OCI-M1 (cell line): Measurements from ENCODE around the gene RCC1.
"Not testable (repeated sequence)": the region's sequence is repeated elsewhere in the genome, so short reads cannot be mapped to it uniquely, and the experiment has no call there.

Experiments
- DNase-seq: peaks from one replicate; lab custom pipeline; 2025; lab: John Stamatoyannopoulos, UW

RCC1 gene

GRCh38 chr1:28510970-28511440 is 5.2 kb downstream of the RCC1 start:
- peak; percentile 75 for DNase-seq

GRCh38 chr1:28512058-28512611 is 6.3 kb downstream of the RCC1 start:
- DNase-seq: peak; percentile 27

GRCh38 chr1:28514445-28514933 is 8.6 kb downstream of the RCC1 start:
- DNase-seq: not testable (repeated sequence)

- no peak for DNase-seq
These were observed 10.7 kb downstream of the RCC1 start for GRCh38 chr1:28516518-28516956.

- DNase-seq: peak; percentile 74
These were observed 11.8 kb downstream of the RCC1 start for GRCh38 chr1:28517649-28517999.

- DNase-seq: peak; percentile 92
These were observed 12.3 kb downstream of the RCC1 start for GRCh38 chr1:28518000-28518744.

- peak; percentile 80 for DNase-seq
These were observed 13.0 kb downstream of the RCC1 start for GRCh38 chr1:28518745-28519341.

- no peak for DNase-seq
These were observed 14.3 kb downstream of the RCC1 start for GRCh38 chr1:28519946-28520725.

- DNase-seq: not testable (repeated sequence)
These were observed 15.0 kb downstream of the RCC1 start for GRCh38 chr1:28520796-28521195.

GRCh38 chr1:28521502-28522164 is 15.8 kb downstream of the RCC1 start:
- peak; percentile 64 for DNase-seq

GRCh38 chr1:28522537-28522936 is 16.7 kb downstream of the RCC1 start:
- DNase-seq: not testable (repeated sequence)

- DNase-seq: peak; percentile 82
These were observed 19.3 kb downstream of the RCC1 start for GRCh38 chr1:28525002-28525642.

GRCh38 chr1:28526886-28527285 is 21.0 kb downstream of the RCC1 start:
- DNase-seq: no peak

GRCh38 chr1:28530456-28530855 is 24.6 kb downstream of the RCC1 start:
- no peak for DNase-seq

- no peak for DNase-seq
These were observed 28.8 kb downstream of the RCC1 start for GRCh38 chr1:28534671-28535070.

- no peak for DNase-seq
These were observed 29.3 kb downstream of the RCC1 start for GRCh38 chr1:28535180-28535579.

GRCh38 chr1:28537457-28538199 is 31.8 kb downstream of the RCC1 start:
- DNase-seq: no peak

GRCh38 chr1:28538286-28538685 is 32.4 kb downstream of the RCC1 start:
- no peak for DNase-seq

GRCh38 chr1:28540651-28541050 is 34.8 kb downstream of the RCC1 start:
- DNase-seq: no peak

- DNase-seq: not testable (repeated sequence)
These were observed 35.7 kb downstream of the RCC1 start for GRCh38 chr1:28541414-28542015.
